Embryonic facial prominence (tissue), 1 donor: ENCODE results near the gene RPL22.

Source experiments
- DNase-seq: peaks from one replicate; pipeline ENCODE4 v3.0.0-alpha.2; 2016; ENCODE audit errors: extremely low spot score

The RPL22 gene

DNA sequence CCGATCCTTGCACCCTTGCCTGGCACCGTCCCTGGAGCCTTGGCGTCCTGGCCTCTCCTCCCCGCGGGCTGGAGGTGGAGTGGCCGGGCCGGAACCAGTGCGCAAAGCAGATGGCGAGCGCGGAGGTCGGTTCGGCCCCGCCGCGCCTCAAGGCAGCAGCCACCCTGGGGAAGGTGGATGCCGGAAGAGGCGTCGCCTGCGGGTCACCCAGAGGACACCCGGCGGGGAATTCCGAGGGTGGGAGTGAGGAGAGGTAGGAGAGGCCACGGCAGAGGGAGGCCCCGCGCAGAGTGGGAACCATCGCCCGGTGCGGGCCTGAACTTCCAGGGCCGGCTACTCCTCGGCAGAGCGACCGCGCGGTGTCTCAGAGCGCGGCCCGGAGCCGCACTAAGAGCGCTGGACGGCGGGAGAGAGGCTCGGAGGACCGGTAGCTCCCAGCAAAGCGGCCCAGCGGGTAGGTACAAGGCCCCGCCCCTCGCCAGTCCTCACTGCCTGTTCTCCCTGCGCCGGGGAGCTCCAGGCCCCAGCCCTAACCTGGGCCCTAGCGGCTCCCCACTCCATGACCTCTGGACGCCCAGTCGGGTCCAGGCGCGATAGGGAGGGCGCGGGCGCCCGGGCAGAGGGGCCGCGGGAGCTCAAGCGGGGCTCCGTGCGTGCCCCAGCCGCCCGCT, 6.6 kb upstream of the RPL22 start, which contains the start of gene RNF207:
TSS of gene RNF207 (plus strand) at position 271 of the 671 bp plus-strand sequence. CDS start 417 bp downstream, outside the sequence.
- DNase-seq = no peak

DNA sequence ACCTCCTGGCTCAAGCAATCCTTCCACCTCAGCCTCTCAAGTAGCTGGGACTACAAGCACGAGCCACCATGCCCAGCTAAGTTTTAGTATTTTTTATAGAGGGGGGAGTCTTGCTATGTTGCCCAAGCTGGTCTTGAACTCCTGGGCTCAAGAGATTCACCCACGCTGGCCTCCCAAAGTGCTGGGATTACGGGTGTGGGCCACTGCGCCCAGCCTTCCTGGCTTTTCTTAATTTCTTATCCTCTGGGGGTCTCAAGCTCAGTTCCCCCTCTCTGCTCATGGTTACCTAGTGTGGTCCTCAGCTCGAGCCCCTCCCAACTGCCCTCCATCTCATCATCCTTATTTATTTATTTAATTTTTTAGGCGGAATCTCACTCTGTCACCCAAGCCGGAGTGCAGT, 2.9 kb upstream of the RPL22 start:
- DNase-seq = no peak

GRCh38 chr1:6200188-6200809, 904 bp upstream of the RPL22 start:
- DNase-seq = no peak

GRCh38 chr1:6198646-6199297, 623 bp downstream of the RPL22 start:
- no peak for DNase-seq

DNA sequence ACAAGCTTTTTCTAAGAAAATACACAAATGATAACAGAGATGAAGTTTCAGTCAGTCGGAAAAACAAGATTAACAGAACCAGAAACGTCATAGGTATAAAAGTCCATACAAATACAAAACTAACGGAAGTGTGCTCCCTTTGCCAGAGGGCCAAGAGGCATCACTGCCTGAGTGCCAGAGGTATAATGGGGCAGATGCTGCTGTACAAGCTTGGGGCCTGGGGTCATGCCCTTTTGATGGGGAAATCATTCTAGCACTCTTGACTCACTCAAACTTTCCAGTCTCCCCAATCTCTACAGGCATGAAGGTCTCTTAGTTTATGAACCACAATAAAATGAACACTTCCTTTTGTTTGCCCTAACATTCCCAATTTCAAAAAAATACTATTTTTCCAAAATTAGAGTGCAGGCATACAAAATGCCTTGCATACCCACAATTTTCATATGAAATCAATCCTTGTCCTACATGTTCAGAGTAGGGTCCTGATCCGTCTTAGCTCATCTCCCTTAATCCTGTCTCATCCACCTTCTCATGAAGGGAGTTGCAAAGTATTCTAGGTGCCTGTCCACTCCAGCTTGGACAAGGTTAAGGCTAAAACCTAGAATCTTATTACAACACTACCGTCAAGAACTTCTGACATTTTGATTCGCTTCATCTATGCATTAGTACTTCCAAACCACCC, 1.5 kb downstream of the RPL22 start:
- DNase-seq = no peak

GRCh38 chr1:6191968-6192367, 7.4 kb downstream of the RPL22 start:
- DNase-seq = no peak

GRCh38 chr1:6188466-6188865, 10.9 kb downstream of the RPL22 start:
- DNase-seq = no peak

GRCh38 chr1:6185635-6186382, 13.6 kb downstream of the RPL22 start:
- DNase-seq = no peak

GRCh38 chr1:6185151-6185550, 14.2 kb downstream of the RPL22 start:
- no peak for DNase-seq

GRCh38 chr1:6184083-6184783, 15.2 kb downstream of the RPL22 start:
- no peak for DNase-seq

DNA sequence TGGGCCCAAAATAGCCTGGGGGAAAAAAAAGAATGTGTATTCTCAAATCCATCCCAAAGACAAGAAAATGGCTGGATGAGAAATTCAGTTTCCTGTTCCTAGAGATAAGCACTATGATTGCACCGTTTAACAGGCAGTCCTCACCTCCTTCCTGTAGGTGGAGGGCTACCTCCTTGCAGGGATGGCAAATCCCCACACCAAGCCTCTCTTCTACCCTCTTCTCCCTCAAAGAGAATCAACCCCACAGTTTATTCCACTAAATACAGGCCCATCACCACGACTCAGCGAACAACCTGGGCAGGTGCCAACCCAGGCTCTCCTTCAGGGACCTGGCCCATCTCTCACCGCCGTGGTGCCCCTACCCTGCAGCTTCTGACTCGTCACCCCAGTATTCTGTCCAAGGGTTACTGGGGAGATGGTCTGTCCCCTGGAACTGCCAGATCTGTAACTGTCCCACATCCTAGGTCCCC, 15.8 kb downstream of the RPL22 start:
- DNase-seq = no peak

DNA sequence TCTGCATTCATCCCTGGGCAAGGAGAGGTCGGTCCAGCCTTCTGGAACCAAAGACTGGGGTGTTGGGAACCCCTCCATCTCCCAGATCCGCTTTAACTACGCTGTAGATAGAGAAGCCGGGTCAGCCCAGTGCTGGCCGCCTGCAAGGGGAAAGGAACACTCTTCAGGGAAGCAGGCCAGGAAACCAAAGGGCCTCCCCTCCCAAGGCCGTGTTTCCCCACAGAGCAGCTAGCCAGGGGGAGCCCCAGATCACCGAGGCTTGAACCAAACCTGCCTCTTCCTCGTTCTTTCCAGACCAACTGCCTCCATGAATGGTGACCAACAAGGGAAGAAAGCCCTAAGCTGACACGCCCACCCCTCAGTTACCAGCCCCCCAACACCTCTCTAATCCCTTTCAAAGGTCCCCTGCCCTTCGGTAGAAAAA, 18.0 kb downstream of the RPL22 start:
- no peak for DNase-seq

- no peak for DNase-seq
Measured at GRCh38 chr1:6180707-6181311, 18.6 kb downstream of the RPL22 start.

DNA sequence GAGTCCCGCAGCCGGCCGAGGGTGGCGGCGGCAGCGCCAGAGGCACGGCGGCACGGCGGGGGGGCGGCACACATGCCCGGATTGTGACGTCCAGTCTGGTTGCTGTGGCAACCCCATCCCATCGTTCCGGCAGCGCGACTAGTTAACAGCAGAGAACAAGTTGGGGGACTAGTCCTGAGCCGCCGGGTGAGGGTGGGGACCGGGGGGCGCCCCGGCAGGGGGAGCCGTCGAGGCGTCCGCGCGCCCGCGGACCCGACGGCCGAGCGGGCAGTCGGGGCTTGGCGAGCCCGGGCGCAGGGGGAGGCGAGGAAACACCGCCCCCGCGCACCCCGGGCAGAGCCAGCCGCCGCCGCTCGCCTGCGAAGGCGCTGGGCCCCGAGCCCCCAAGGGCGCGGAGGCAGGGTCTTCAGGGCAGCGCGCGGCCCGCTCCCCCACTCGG, 19.1 kb downstream of the RPL22 start, which contains the start of gene CHD5:
TSS of gene CHD5 (minus strand) at position 54 of the 439 bp plus-strand sequence. CDS start 298 bp downstream, outside the sequence.
- no peak for DNase-seq

GRCh38 chr1:6179564-6180175, 19.7 kb downstream of the RPL22 start:
- no peak for DNase-seq

DNA sequence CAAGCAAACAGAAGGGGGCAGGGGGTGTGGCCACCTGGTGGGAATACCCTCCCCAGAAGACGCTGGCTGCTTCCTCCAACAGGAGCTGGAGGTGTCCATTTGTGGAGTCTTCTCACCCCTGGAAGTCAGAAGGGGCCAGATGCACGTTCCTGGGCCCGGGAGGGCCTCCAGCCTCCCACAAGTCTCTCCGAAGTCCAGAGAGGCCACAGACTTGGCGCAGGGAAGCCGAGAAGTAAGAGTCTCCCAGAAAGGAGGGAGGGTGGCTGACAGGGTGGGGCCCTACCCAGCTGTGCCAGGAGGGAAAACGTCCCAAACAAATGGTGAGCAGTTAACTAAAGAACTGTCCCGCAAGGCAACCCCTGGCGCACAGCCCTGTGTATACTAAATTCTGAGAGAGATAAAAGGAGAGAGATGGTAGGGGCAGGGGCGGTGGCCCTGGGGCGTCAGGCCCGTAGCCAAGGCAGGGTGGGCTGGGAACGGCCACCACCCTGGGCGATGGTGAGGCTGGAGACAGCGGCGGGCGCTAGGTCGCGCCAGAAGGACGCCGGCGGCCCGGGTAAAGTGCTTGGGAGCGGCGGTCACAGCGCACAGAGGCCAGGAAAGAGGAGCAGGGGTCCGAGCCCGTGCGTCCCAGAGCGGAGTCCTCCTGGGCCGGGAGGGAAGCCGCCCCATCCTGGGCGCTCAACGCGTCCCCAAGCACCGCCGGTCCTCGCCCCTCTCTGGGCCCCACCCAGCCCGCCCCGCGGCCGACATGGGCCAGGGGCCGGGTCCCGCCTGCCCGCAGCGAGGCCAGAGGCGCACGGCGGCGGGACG, 20.4 kb downstream of the RPL22 start:
- no peak for DNase-seq

DNA sequence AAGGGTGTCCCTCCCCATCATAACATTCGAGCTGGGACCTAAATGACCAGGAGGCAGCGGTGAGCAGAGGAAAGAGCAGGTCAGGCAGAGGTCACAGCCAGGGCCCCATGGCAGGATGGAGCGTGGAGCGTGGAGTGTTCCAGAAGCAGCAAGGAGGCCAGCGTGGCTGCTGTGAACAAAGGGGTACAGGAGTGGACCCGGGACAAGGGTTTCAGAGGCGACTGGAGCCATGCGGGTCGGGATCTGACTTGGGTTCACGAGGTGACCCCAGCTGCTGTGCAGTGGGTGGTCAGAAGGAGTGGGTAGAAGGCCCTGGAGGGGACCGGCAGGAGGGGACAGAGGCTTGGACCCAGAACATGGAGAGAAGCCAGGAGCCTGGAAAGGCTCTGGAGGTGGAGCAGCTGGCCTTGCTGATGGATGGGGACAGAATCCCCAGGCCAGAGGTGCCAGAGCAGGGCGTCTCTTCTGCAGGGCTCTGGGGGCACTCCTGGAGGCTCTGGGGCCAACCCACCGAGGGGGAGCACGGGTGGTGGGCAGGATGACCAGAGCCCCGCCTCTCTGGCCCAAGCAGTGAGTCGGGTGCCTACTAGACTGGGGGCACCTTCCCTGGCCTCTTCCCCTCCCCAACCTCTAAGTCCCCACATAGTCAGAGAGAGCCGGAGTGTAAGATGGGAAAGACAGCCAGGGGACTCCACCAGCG, 21.6 kb downstream of the RPL22 start:
- DNase-seq = no peak

DNA sequence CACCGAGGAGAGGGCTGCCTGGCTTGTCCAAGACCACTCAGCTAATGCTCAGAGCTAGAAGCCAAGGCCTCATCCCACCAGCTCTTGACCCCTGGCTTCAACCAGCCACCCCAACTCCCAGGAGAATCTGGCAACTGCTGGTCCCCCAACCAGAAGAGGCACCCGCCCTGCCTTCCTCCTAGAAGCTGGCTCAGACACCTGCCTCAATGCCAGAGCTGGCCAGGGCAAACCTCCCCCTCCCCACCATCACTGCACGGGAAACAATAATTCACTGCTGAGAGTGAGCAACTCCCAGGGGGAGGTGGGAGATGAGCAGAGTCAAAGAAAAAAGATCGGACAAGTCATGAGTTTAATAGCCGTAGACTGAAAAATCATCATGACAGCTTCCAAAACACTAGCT, 22.6 kb downstream of the RPL22 start:
- DNase-seq = no peak
